HepG2 (cell line): ENCODE data around the gene FCGBP. TPM values are rescaled to one million over a fixed set of nuclear protein-coding genes. Genes with fewer than 3 reads are reported as not detected.
A peak's percentile ranks its signal among the peaks of the same experiment; 100 is the strongest.

Experiments used
- AHR ChIP-seq: IDR thresholded peaks from 2 replicates; pipeline ENCODE4 v1.6.1; 2018; ENCODE audit warnings: missing genetic modification reagents, missing compliant biosample characterization
- ATRX ChIP-seq: sonication (generic); formaldehyde crosslinking; IDR thresholded peaks from 2 replicates; pipeline ENCODE4 v1.4.0; 2020; ENCODE audit warnings: missing genetic modification reagents, borderline replicate concordance
- BCL6 ChIP-seq: IDR thresholded peaks from 2 replicates; pipeline ENCODE4 v1.6.1; 2016; ENCODE audit warnings: missing genetic modification reagents, missing compliant biosample characterization
- FIP1L1 ChIP-seq: fragments of 200-400 bp; formaldehyde crosslinking; IDR thresholded peaks from 2 replicates; pipeline ENCODE4 v1.6.1; 2018; ENCODE audit warnings: low read depth, mild to moderate bottlenecking, low read length, moderate library complexity, borderline replicate concordance; ENCODE audit not compliant: insufficient read depth
- GATAD1 ChIP-seq: IDR thresholded peaks from 2 replicates; pipeline ENCODE4 v1.6.1; 2016; ENCODE audit warnings: missing genetic modification reagents, missing compliant biosample characterization
- HOXA9 ChIP-seq: sonication (generic); formaldehyde crosslinking; IDR thresholded peaks from 2 replicates; pipeline ENCODE4 v1.8.1; 2022; ENCODE audit warnings: missing genetic modification reagents, mild to moderate bottlenecking, moderate library complexity, borderline replicate concordance
- KLF11 ChIP-seq: IDR thresholded peaks from 2 replicates; pipeline ENCODE4 v1.6.1; 2016; ENCODE audit warnings: missing compliant biosample characterization
- KLF12 ChIP-seq: sonication (generic); formaldehyde crosslinking; IDR thresholded peaks from 2 replicates; pipeline ENCODE4 v1.4.0; 2020; ENCODE audit warnings: missing genetic modification reagents, borderline replicate concordance
- KLF9 ChIP-seq: IDR thresholded peaks from 2 replicates; pipeline ENCODE4 v1.6.1; 2016; ENCODE audit warnings: low read depth
- MIXL1 ChIP-seq: IDR thresholded peaks from 2 replicates; pipeline ENCODE4 v1.6.1; 2016
- NCOR1 ChIP-seq: fragments of 200-600 bp; sonication (generic); IDR thresholded peaks from 2 replicates; pipeline ENCODE4 v1.7.0; 2017; ENCODE audit warnings: antibody characterized with exemption, low read length, borderline replicate concordance
- NKX3-1 ChIP-seq: sonication (generic); formaldehyde crosslinking; IDR thresholded peaks from 2 replicates; pipeline ENCODE4 v1.5.0; 2020; ENCODE audit warnings: missing genetic modification reagents
- POLR2G ChIP-seq: fragments of 200-400 bp; formaldehyde crosslinking; IDR thresholded peaks from 2 replicates; pipeline ENCODE4 v1.6.1; 2018; ENCODE audit warnings: mild to moderate bottlenecking, low read depth, low read length, moderate library complexity
- PRPF4 ChIP-seq: fragments of 200-400 bp; formaldehyde crosslinking; IDR thresholded peaks from 2 replicates; pipeline ENCODE4 v1.6.1; 2016; ENCODE audit warnings: low read length, low read depth; ENCODE audit not compliant: poor library complexity, severe bottlenecking
- SIN3B ChIP-seq: fragments of 150-350 bp; IDR thresholded peaks from 2 replicates; pipeline ENCODE4 v1.6.1; 2014; ENCODE audit warnings: low read length
- TEAD2 ChIP-seq: sonication (generic); formaldehyde crosslinking; IDR thresholded peaks from 2 replicates; pipeline ENCODE4 v1.9.0; 2021; ENCODE audit warnings: missing genetic modification reagents
- ZFY ChIP-seq: sonication (generic); formaldehyde crosslinking; IDR thresholded peaks from 2 replicates; pipeline ENCODE4 v1.4.0; 2020; ENCODE audit warnings: missing genetic modification reagents
- polyA plus RNA-seq, 8 experiments: library from polyadenylated mRNA; depleted of rRNA in 3 of 8; stranded (reverse) in 7 of 8; unstranded in 1 of 8; fragments of >200 nt; fragmentation: Illumina TruSeq in 4 of 8; extraction: Trizol in 4 of 8; gene quantifications; 2 replicates each; pipeline versions ENCODE4 v1.2.1 to v1.2.3, GENCODE V29; 2011 to 2016; ENCODE audit warnings: low read depth in 4 of 8, missing spikeins in 1 of 8, mixed read lengths in 1 of 8; ENCODE audit not compliant: insufficient read depth in 1 of 8
- total RNA-seq, 5 experiments: library from RNA; depleted of rRNA; stranded (reverse); fragments of >200 nt; fragmentation: Illumina TruSeq; extraction: Trizol; gene quantifications; 2 replicates each; pipeline ENCODE4 v1.2.3, GENCODE V29; 2016; ENCODE audit warnings: low read depth in 1 of 5
- TF ChIP-seq, protein P1 (sequence below): sonication (generic); formaldehyde crosslinking; IDR thresholded peaks from 2 replicates; pipeline ENCODE4 v1.8.0; 2022; ENCODE audit warnings: mild to moderate bottlenecking, missing genetic modification reagents, moderate library complexity
- TF ChIP-seq, protein P2 (sequence below): sonication (generic); formaldehyde crosslinking; IDR thresholded peaks from 2 replicates; pipeline ENCODE4 v1.5.0; 2020; ENCODE audit warnings: mild to moderate bottlenecking, missing genetic modification reagents
- TF ChIP-seq, protein P3 (sequence below): fragments of 450-650 bp; IDR thresholded peaks from 2 replicates; pipeline ENCODE4 v1.6.1; 2017; ENCODE audit warnings: mild to moderate bottlenecking
- TF ChIP-seq, protein P4 (sequence below): sonication (generic); formaldehyde crosslinking; IDR thresholded peaks from 2 replicates; pipeline ENCODE4 v1.4.0; 2020; ENCODE audit warnings: mild to moderate bottlenecking, missing genetic modification reagents
- TF ChIP-seq, protein P5 (sequence below): sonication (generic); formaldehyde crosslinking; IDR thresholded peaks from 2 replicates; pipeline ENCODE4 v1.4.0; 2020; ENCODE audit warnings: missing genetic modification reagents
- TF ChIP-seq, protein P6 (sequence below): sonication (generic); formaldehyde crosslinking; IDR thresholded peaks from 2 replicates; pipeline ENCODE4 v1.4.0; 2020; ENCODE audit warnings: missing genetic modification reagents

The FCGBP gene
- total and polyA plus RNA-seq, 2 of the 13 experiments (the other 11 are each of a cell fraction or from before 2014, with no cell fraction given) = 1.3 to 7.0 TPM

DNA sequence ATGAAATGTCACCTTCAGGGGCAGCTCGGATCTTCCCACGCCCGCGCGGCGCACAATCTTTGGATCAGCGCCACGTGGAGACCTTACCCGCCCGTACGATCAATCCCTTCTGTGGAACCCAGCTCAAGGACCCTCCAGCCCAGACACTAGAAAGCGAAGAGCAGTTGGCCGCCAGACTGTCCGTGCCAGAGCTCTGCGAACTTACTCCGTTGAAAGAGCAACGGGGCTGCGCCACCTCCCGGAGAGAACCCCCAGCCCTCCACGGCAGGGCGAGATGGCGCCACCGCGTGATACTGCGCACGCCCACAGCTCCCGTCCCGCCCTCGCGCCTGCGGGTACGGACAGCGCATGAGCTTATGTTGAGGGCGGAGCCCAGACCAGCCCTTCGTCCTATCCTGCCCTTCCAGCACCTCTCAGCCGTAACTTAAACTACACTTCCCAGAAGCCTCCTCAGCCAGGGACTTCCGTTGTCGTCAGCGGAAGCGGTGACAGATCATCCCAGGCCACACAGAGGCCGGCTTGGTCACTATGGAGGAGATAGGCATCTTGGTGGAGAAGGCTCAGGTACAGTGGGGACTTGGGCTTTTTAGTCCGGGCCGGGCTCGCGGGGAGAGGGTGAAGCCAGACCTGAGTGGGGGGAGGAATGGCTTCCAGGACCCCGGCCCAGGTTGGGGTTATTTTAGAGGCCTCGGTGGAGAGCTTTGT, 36.4 kb upstream of the FCGBP start, which contains the start of gene PSMC4 (continued):
- TF ChIP-seq NKX3-1 (CRISPR knock-in tag) = peak; percentile 82
- peak; percentile 90 for TF ChIP-seq ZFY (CRISPR knock-in tag)
- TF ChIP-seq KLF11 (CRISPR knock-in tag) = peak; percentile 83; the same call in 1 of the 2 replicates
- TF ChIP-seq GATAD1 (CRISPR knock-in tag) = peak; percentile 95
- TF ChIP-seq MIXL1 = peak; percentile 92
- TF ChIP-seq AHR (CRISPR knock-in tag) = peak; percentile 70; the same call in 1 of the 2 replicates
- TF ChIP-seq, protein P1, sequence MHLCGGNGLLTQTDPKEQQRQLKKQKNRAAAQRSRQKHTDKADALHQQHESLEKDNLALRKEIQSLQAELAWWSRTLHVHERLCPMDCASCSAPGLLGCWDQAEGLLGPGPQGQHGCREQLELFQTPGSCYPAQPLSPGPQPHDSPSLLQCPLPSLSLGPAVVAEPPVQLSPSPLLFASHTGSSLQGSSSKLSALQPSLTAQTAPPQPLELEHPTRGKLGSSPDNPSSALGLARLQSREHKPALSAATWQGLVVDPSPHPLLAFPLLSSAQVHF (CRISPR knock-in tag) = no peak
- TF ChIP-seq NCOR1 = no peak; the same call in 1 of the 2 replicates
- TF ChIP-seq ATRX = no peak
- peak; percentile 93 for TF ChIP-seq KLF12 (CRISPR knock-in tag)
- TF ChIP-seq, protein P2, sequence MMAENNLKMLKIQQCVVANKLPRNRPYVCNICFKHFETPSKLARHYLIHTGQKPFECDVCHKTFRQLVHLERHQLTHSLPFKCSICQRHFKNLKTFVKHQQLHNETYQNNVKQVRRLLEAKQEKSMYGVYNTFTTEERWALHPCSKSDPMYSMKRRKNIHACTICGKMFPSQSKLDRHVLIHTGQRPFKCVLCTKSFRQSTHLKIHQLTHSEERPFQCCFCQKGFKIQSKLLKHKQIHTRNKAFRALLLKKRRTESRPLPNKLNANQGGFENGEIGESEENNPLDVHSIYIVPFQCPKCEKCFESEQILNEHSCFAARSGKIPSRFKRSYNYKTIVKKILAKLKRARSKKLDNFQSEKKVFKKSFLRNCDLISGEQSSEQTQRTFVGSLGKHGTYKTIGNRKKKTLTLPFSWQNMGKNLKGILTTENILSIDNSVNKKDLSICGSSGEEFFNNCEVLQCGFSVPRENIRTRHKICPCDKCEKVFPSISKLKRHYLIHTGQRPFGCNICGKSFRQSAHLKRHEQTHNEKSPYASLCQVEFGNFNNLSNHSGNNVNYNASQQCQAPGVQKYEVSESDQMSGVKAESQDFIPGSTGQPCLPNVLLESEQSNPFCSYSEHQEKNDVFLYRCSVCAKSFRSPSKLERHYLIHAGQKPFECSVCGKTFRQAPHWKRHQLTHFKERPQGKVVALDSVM (CRISPR knock-in tag) = peak; percentile 68
- peak; percentile 89 for TF ChIP-seq POLR2G
- TF ChIP-seq TEAD2 (CRISPR knock-in tag) = no peak
- TF ChIP-seq, protein P3, sequence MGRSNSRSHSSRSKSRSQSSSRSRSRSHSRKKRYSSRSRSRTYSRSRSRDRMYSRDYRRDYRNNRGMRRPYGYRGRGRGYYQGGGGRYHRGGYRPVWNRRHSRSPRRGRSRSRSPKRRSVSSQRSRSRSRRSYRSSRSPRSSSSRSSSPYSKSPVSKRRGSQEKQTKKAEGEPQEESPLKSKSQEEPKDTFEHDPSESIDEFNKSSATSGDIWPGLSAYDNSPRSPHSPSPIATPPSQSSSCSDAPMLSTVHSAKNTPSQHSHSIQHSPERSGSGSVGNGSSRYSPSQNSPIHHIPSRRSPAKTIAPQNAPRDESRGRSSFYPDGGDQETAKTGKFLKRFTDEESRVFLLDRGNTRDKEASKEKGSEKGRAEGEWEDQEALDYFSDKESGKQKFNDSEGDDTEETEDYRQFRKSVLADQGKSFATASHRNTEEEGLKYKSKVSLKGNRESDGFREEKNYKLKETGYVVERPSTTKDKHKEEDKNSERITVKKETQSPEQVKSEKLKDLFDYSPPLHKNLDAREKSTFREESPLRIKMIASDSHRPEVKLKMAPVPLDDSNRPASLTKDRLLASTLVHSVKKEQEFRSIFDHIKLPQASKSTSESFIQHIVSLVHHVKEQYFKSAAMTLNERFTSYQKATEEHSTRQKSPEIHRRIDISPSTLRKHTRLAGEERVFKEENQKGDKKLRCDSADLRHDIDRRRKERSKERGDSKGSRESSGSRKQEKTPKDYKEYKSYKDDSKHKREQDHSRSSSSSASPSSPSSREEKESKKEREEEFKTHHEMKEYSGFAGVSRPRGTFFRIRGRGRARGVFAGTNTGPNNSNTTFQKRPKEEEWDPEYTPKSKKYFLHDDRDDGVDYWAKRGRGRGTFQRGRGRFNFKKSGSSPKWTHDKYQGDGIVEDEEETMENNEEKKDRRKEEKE = no peak
- TF ChIP-seq, protein P4, sequence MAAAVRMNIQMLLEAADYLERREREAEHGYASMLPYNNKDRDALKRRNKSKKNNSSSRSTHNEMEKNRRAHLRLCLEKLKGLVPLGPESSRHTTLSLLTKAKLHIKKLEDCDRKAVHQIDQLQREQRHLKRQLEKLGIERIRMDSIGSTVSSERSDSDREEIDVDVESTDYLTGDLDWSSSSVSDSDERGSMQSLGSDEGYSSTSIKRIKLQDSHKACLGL = no peak
- TF ChIP-seq, protein P5, sequence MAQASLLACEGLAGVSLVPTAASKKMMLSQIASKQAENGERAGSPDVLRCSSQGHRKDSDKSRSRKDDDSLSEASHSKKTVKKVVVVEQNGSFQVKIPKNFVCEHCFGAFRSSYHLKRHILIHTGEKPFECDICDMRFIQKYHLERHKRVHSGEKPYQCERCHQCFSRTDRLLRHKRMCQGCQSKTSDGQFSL (CRISPR knock-in tag) = 0 out of 2 replicates have a peak, but pooled peaks have one; percentile 38
- TF ChIP-seq, protein P6, sequence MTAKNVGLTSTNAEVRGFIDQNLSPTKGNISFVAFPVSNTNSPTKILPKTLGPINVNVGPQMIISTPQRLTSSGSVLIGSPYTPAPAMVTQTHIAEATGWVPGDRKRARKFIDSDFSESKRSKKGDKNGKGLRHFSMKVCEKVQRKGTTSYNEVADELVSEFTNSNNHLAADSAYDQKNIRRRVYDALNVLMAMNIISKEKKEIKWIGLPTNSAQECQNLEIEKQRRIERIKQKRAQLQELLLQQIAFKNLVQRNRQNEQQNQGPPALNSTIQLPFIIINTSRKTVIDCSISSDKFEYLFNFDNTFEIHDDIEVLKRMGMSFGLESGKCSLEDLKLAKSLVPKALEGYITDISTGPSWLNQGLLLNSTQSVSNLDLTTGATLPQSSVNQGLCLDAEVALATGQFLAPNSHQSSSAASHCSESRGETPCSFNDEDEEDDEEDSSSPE (CRISPR knock-in tag) = peak; percentile 94
- no peak for TF ChIP-seq HOXA9
- TF ChIP-seq PRPF4 = no peak
- TF ChIP-seq BCL6 = peak; percentile 91
- TF ChIP-seq KLF9 = peak; percentile 93
- TF ChIP-seq FIP1L1 = no peak
- TF ChIP-seq SIN3B = peak; percentile 71; the same call in 1 of the 2 replicates
